H9 (cell line): ENCODE measurements around the gene STX5. TPM values are rescaled to one million over a fixed set of nuclear protein-coding genes. Genes with fewer than 3 reads are reported as not detected.

Experiments
- DNase-seq: peaks from one replicate; pipeline ENCODE4 v3.0.0-alpha.2; 2017
- H2AFZ ChIP-seq: one replicate; pipeline ENCODE4 v1.6.1; 2013; ENCODE audit warnings: mild to moderate bottlenecking, low read length, control low read depth, moderate library complexity
- H2AK5ac ChIP-seq: 2 replicates; pipeline ENCODE4 v1.6.1; 2013; ENCODE audit warnings: low read length, control low read depth, mixed read lengths; ENCODE audit not compliant: insufficient read length
- H2BK120ac ChIP-seq: one replicate; pipeline ENCODE4 v1.6.1; 2013; ENCODE audit warnings: low read depth, mild to moderate bottlenecking, low read length, control low read depth, inconsistent platforms; ENCODE audit not compliant: poor library complexity, severe bottlenecking
- H2BK12ac ChIP-seq: 2 replicates; pipeline ENCODE4 v1.6.1; 2013; ENCODE audit warnings: low read length, control low read depth, mixed read lengths, low read depth; ENCODE audit not compliant: insufficient read length
- H2BK15ac ChIP-seq: 2 replicates; pipeline ENCODE4 v1.6.1; 2013; ENCODE audit warnings: low read depth, low read length, control low read depth
- H2BK20ac ChIP-seq: one replicate; pipeline ENCODE4 v1.6.1; 2013; ENCODE audit warnings: low read depth, mild to moderate bottlenecking, low read length, control low read depth, inconsistent platforms; ENCODE audit not compliant: poor library complexity, severe bottlenecking
- H2BK5ac ChIP-seq: 2 replicates; pipeline ENCODE4 v1.6.1; 2013; ENCODE audit warnings: low read length, control low read depth, mixed read lengths; ENCODE audit not compliant: insufficient read length
- H3K14ac ChIP-seq: 2 replicates; pipeline ENCODE4 v1.6.1; 2013; ENCODE audit warnings: low read length, control low read depth; ENCODE audit not compliant: insufficient read depth
- H3K18ac ChIP-seq: 2 replicates; pipeline ENCODE4 v1.6.1; 2013; ENCODE audit warnings: low read depth, mild to moderate bottlenecking, mixed read lengths, low read length, control low read depth; ENCODE audit not compliant: insufficient read length
- H3K23ac ChIP-seq: 2 replicates; pipeline ENCODE4 v1.6.1; 2013; ENCODE audit warnings: low read length, control low read depth, mixed read lengths, low read depth; ENCODE audit not compliant: insufficient read length
- H3K23me2 ChIP-seq: 2 replicates; pipeline ENCODE4 v1.6.1; 2013; ENCODE audit warnings: low read depth, mild to moderate bottlenecking, mixed read lengths, low read length, control low read depth; ENCODE audit not compliant: insufficient read length, poor library complexity, severe bottlenecking
- H3K27ac ChIP-seq: 2 replicates; pipeline ENCODE4 v1.5.1; 2013; ENCODE audit warnings: low read length, control low read depth, mixed read lengths, low read depth; ENCODE audit not compliant: insufficient read length
- H3K27me3 ChIP-seq: 2 replicates; pipeline ENCODE4 v1.6.1; 2013; ENCODE audit warnings: low read length, control low read depth, inconsistent platforms; ENCODE audit not compliant: insufficient read depth
- H3K4ac ChIP-seq: 2 replicates; pipeline ENCODE4 v1.6.1; 2013; ENCODE audit warnings: low read depth, mild to moderate bottlenecking, control low read depth, inconsistent platforms, low read length, moderate library complexity
- H3K4me1 ChIP-seq: 2 replicates; pipeline ENCODE4 v1.6.1; 2013; ENCODE audit warnings: low read length, control low read depth, inconsistent platforms; ENCODE audit not compliant: insufficient read depth
- H3K4me2 ChIP-seq: 2 replicates; pipeline ENCODE4 v1.6.1; 2013; ENCODE audit warnings: low read length, control low read depth, mixed read lengths; ENCODE audit not compliant: insufficient read length, insufficient read depth
- H3K56ac ChIP-seq: 2 replicates; pipeline ENCODE4 v1.6.1; 2013; ENCODE audit warnings: low read depth, mild to moderate bottlenecking, mixed read lengths, low read length, control low read depth; ENCODE audit not compliant: insufficient read length
- H3K79me1 ChIP-seq: 2 replicates; pipeline ENCODE4 v1.6.1; 2013; ENCODE audit warnings: low read depth, mild to moderate bottlenecking, moderate library complexity, low read length, control low read depth, inconsistent platforms; ENCODE audit not compliant: insufficient read depth, poor library complexity, severe bottlenecking
- H3K79me2 ChIP-seq: 2 replicates; pipeline ENCODE4 v1.6.1; 2013; ENCODE audit warnings: low read length, control low read depth, inconsistent platforms; ENCODE audit not compliant: insufficient read depth
- H3K9ac ChIP-seq: 2 replicates; pipeline ENCODE4 v1.6.1; 2013; ENCODE audit warnings: low read length, control low read depth, mixed read lengths; ENCODE audit not compliant: insufficient read length; ENCODE audit errors: extremely low read depth
- H3K9me3 ChIP-seq: one replicate; pipeline ENCODE4 v1.6.1; 2013; ENCODE audit warnings: low read depth, low read length, inconsistent platforms; ENCODE audit not compliant: control insufficient read depth
- H3T11ph ChIP-seq: one replicate; pipeline ENCODE4 v1.6.1; 2013; ENCODE audit warnings: mild to moderate bottlenecking, low read length, control low read depth, inconsistent platforms
- H4K20me1 ChIP-seq: one replicate; pipeline ENCODE4 v1.6.1; 2013; ENCODE audit not compliant: control insufficient read depth, insufficient read length, insufficient read depth
- H4K5ac ChIP-seq: 2 replicates; pipeline ENCODE4 v1.6.1; 2013; ENCODE audit warnings: low read depth, mild to moderate bottlenecking, mixed read lengths, low read length, control low read depth; ENCODE audit not compliant: insufficient read length
- H4K8ac ChIP-seq: replicated peaks from 2 replicates; pipeline ENCODE4 v1.6.1; 2013; ENCODE audit warnings: low read length, control low read depth, mixed read lengths, low read depth; ENCODE audit not compliant: insufficient read length
- H4K91ac ChIP-seq: 2 replicates; pipeline ENCODE4 v1.6.1; 2013; ENCODE audit warnings: low read depth, mild to moderate bottlenecking, moderate library complexity, mixed read lengths, low read length, control low read depth; ENCODE audit not compliant: insufficient read length
- H3K27ac Mint-ChIP-seq, 3 experiments: 2 replicates in 2 of 3; 3 replicates in 1 of 3; pipeline ENCODE4 v1.8.0; 2020 to 2021; ENCODE audit warnings: mixed read lengths in 3 of 3, mild to moderate bottlenecking in 1 of 3, moderate library complexity in 1 of 3
- H3K27me3 Mint-ChIP-seq: 2 replicates; pipeline ENCODE4 v1.8.0; 2021; ENCODE audit warnings: low read depth, mild to moderate bottlenecking, moderate library complexity, mixed read lengths
- H3K36me3 Mint-ChIP-seq, 3 experiments: 2 replicates in 2 of 3; 3 replicates in 1 of 3; pipeline ENCODE4 v1.8.0; 2020 to 2021; ENCODE audit warnings: low read depth in 3 of 3, mixed read lengths in 3 of 3; ENCODE audit not compliant: insufficient read depth in 1 of 3
- H3K4me1 Mint-ChIP-seq, 2 experiments: 2 replicates each; pipeline ENCODE4 v1.8.0; 2020; ENCODE audit warnings: mixed read lengths in 2 of 2
- H3K4me3 Mint-ChIP-seq, 2 experiments: 2 replicates in 1 of 2; 3 replicates in 1 of 2; pipeline ENCODE4 v1.8.0; 2020 to 2021; ENCODE audit warnings: mild to moderate bottlenecking in 2 of 2, mixed read lengths in 2 of 2, moderate library complexity in 1 of 2
- H3K9me3 Mint-ChIP-seq, 2 experiments: 2 replicates in 1 of 2; 3 replicates in 1 of 2; pipeline ENCODE4 v1.8.0; 2020; ENCODE audit warnings: mild to moderate bottlenecking in 2 of 2, mixed read lengths in 2 of 2, moderate library complexity in 1 of 2
- CTCF ChIP-seq: fragments of 200-600 bp; sonication (generic); conservative IDR thresholded peaks from 3 replicates; pipeline ENCODE4 v1.8.0; 2021; ENCODE audit warnings: antibody characterized with exemption, mild to moderate bottlenecking
- WGBS: extraction: QIAGEN DNeasy Blood & Tissue Kit; methylation state at CpG from one replicate; pipeline ENCODE4 v1.1.7; 2013; ENCODE audit warnings: missing lambda C conversion rate, low lambda C conversion rate, mixed read lengths; ENCODE audit not compliant: insufficient read length; ENCODE audit errors: extremely low coverage; 5-methylcytosine and 5-hydroxymethylcytosine counted together
- total RNA-seq: library from RNA; stranded (reverse); gene quantifications from 2 replicates; pipeline ENCODE4 v1.2.1, GENCODE V29; 2021

STX5 gene
- total RNA-seq, 1 experiment from 2014 or later: 33.5 TPM

- peaks cover 39 to 46% (median 45%) of the 10 kb centered on the region in 3 experiments for H3K36me3 Mint-ChIP-seq
- no peak overlapping the region for H2AK5ac ChIP-seq
- H3K23me2 ChIP-seq: peaks cover 8% of the 10 kb centered on the region
- peaks cover 5% of the 10 kb centered on the region; the same call in 1 of the 2 replicates for H3K27me3 Mint-ChIP-seq
- H3K18ac ChIP-seq: no peak overlapping the region
- H2BK12ac ChIP-seq: no peak overlapping the region
- H3K79me1 ChIP-seq: no peaks in the 10 kb centered on the region
- no peaks in the 10 kb centered on the region for H3K9me3 ChIP-seq
- no peak overlapping the region for H3K4ac ChIP-seq
- no peak overlapping the region for H3K9ac ChIP-seq
- no peak overlapping the region for H2BK120ac ChIP-seq
- H3K4me2 ChIP-seq: no peak overlapping the region
- H3K9me3 Mint-ChIP-seq: peaks cover 15 to 19% of the 10 kb centered on the region in 2 experiments
- no peak overlapping the region for H3K56ac ChIP-seq
- H4K20me1 ChIP-seq: no peaks in the 10 kb centered on the region
- H3K27ac ChIP-seq: no peak overlapping the region
- H4K91ac ChIP-seq: no peak overlapping the region
- peak overlapping the region; percentile 99 for H3K4me3 Mint-ChIP-seq
- no peaks in the 10 kb centered on the region; the same call in 1 of the 2 replicates for H3K4me1 ChIP-seq
- H2BK20ac ChIP-seq: no peak overlapping the region
- no peak overlapping the region for H3T11ph ChIP-seq
- H3K23ac ChIP-seq: no peak overlapping the region
- H3K27ac Mint-ChIP-seq: peak overlapping the region; percentile 31 to 98 (median 31); a peak in 5 of 7 replicates
- H3K79me2 ChIP-seq: peaks cover 27% of the 10 kb centered on the region
- H4K5ac ChIP-seq: no peak overlapping the region
- H3K14ac ChIP-seq: no peak overlapping the region
- H4K8ac ChIP-seq: no peak overlapping the region
- no peak overlapping the region for H2AFZ ChIP-seq
- H2BK15ac ChIP-seq: no peak overlapping the region
- no peak for TF ChIP-seq CTCF
- H2BK5ac ChIP-seq: no peak overlapping the region
- H3K4me1 Mint-ChIP-seq: peaks cover 20 to 35% of the 10 kb centered on the region in 2 experiments
- H3K27me3 ChIP-seq: no peaks in the 10 kb centered on the region
- DNase-seq: peak; percentile 81
- no CpG with 5 or more reads among the region's 15 CpGs for WGBS
These were observed 19.3 kb upstream of the STX5 start for GRCh38 chr11:62850911-62851806.
